DOHH2 (cell line): ENCODE measurements around the gene TMEM154.

Source experiments
- EZH2phosphoT487 ChIP-seq: fragments of 200-600 bp; sonication (generic); IDR thresholded peaks from 2 replicates; pipeline ENCODE4 v1.6.1; 2017; ENCODE audit warnings: borderline replicate concordance, mild to moderate bottlenecking, antibody characterized with exemption, low read length, moderate library complexity, mixed read lengths
- TF ChIP-seq, protein P1 (sequence below): fragments of 200-600 bp; sonication (generic); IDR thresholded peaks from one replicate; pipeline ENCODE4 v1.5.1; 2014; ENCODE audit warnings: antibody characterized with exemption, mild to moderate bottlenecking, low read depth, low read length; ENCODE audit not compliant: poor library complexity, severe bottlenecking

DNA sequence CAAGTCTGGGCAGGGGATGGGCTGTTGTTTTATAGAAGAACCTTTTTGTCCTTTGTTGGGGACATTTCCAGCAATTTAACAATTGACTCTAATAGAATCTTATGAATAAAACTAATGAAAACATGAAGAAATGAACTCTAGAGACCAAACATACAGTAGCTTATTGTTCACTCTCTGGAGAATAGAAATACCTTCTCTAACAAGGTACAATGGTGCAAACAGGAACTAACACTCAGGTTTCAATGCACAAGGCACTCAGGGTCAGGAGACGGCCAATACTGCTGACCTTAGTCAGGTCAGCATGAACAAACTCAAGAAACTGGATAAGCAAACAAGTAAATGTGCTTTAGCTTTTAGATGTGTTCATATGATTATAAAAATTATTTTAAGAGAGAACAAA, 104.3 kb downstream of the TMEM154 start:
- TF ChIP-seq, protein P1, sequence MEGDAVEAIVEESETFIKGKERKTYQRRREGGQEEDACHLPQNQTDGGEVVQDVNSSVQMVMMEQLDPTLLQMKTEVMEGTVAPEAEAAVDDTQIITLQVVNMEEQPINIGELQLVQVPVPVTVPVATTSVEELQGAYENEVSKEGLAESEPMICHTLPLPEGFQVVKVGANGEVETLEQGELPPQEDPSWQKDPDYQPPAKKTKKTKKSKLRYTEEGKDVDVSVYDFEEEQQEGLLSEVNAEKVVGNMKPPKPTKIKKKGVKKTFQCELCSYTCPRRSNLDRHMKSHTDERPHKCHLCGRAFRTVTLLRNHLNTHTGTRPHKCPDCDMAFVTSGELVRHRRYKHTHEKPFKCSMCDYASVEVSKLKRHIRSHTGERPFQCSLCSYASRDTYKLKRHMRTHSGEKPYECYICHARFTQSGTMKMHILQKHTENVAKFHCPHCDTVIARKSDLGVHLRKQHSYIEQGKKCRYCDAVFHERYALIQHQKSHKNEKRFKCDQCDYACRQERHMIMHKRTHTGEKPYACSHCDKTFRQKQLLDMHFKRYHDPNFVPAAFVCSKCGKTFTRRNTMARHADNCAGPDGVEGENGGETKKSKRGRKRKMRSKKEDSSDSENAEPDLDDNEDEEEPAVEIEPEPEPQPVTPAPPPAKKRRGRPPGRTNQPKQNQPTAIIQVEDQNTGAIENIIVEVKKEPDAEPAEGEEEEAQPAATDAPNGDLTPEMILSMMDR, result no peak
- no peak for TF ChIP-seq EZH2phosphoT487
